Activated T-helper 17 cell treated with anti-CD3 and anti-CD28 coated beads, Interleukin-2, amount 50 U/mL, for 72 hours (primary cell): Measurements from ENCODE around the gene PPM1L. TPM values are rescaled to one million over a fixed set of nuclear protein-coding genes. Genes with fewer than 3 reads are reported as not detected.
"Not testable (repeated sequence)": the region's sequence is repeated elsewhere in the genome, so short reads cannot be mapped to it uniquely, and the experiment has no call there.

Experiments
- ATAC-seq: fragments of 150-1000 bp; cut with Tn5 transposase; replicated peaks from 2 replicates; pipeline ENCODE4 v1.10.0; 2021; ENCODE audit warnings: mild to moderate bottlenecking, moderate library complexity
- H3K27ac Mint-ChIP-seq: one replicate; pipeline ENCODE4 v1.8.0; 2022; ENCODE audit warnings: mixed read lengths
- H3K27me3 Mint-ChIP-seq: one replicate; pipeline ENCODE4 v1.8.0; 2022; ENCODE audit warnings: mixed read lengths
- H3K36me3 Mint-ChIP-seq: one replicate; pipeline ENCODE4 v1.8.0; 2022; ENCODE audit warnings: low read depth, mild to moderate bottlenecking, mixed read lengths
- H3K4me1 Mint-ChIP-seq: one replicate; pipeline ENCODE4 v1.8.0; 2022; ENCODE audit warnings: mixed read lengths
- H3K4me3 Mint-ChIP-seq: one replicate; pipeline ENCODE4 v1.8.0; 2022; ENCODE audit warnings: mild to moderate bottlenecking, mixed read lengths
- H3K9me3 Mint-ChIP-seq: one replicate; pipeline ENCODE4 v1.8.0; 2022; ENCODE audit warnings: mixed read lengths
- total RNA-seq, 2 donors: library from RNA; stranded (reverse); gene quantifications; one replicate each; pipeline ENCODE4 v1.2.3, GENCODE V29; 2022

PPM1L gene
- total RNA-seq, 2 donors from 2014 or later: 2.1 to 3.1 TPM

DNA sequence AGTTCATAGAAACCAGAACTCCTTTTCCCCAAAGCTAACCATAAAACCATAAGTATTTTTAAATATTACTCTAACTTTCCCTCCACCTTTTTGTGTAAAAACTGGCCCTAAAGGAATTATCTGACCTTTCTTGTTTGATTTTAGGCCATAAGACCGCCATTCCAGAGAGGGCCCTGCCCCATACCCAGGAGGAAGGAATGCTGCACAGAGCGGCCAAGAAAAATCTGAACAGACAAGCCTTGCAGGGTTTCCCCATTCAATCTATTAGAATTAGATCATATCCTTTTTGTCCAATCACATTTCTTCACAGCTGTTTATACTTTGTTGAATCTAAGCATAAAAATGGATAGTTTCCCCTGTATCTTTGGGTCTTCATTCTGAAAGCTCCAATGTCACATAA lies 252.1 kb downstream of the PPM1L start:
- Mint-ChIP-seq H3K27ac (no peak overlapping the region), H3K4me3 (no peak overlapping the region), H3K4me1 (no peaks in the 10 kb centered on the region), H3K36me3 (no peaks in the 10 kb centered on the region), H3K27me3 (no peaks in the 10 kb centered on the region), H3K9me3 (peaks cover 7% of the 10 kb centered on the region)
- ATAC-seq: no peak

DNA sequence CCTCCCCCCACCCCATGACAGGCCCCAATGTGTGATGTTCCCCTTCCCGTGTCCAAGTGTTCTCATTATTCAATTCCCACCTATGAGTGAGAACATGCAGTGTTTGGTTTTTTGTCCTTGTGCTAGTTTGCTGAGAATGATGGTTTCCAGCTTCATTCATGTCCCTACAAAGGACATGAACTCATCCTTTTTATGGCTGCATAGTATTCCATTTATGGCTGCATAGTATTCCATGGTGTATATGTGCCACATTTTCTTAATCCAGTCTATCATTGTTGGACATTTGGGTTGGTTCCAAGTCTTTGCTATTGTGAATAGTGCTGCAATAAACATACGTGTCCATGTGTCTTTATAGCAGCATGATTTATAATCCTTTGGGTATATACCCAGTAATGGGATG lies 254.1 kb downstream of the PPM1L start:
- not testable (repeated sequence) for H3K27me3 Mint-ChIP-seq, H3K4me3 Mint-ChIP-seq, H3K27ac Mint-ChIP-seq, H3K36me3 Mint-ChIP-seq, H3K4me1 Mint-ChIP-seq, ATAC-seq
- H3K9me3 Mint-ChIP-seq: peaks cover 10% of the 10 kb centered on the region

DNA sequence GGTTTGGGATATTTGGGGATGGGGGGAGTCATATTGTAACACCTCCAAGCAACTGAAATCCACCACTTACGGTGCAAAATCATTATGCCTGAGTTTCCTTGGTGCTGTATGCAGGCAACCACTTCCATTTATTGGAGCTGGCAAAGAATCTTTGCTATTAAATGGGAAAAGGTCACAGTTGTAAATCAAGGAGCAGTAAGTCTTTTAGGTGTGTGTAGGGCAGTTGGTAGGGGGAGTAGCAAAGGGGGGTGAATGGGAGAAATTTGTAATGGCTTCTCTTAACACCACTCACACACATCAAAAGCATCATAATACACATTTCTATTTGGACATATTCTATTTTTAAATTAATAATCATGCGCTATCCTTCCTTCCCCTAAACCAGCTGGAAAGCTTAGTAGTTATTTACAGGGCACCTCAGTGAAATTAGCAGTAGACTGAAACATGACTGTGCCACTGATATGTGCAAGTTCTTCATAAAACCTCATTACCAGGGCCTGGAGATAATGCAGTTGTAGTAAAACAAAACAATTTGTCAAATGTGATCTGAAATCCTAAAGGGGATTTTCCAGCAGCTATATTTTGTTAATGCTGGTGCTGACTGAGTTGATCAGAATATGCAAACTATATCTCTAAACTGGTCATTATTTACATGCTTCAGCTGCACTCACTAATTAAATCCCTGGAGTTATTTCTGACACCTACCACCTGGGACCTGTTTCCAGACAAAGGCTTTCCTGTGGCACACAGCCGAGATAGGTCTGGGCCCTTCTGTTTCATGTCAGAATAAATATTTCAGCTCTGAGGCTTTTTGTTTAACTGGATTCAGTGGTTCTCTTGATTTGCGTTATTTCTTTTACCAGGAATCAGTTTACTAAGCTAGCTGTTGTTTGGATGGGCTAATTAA lies 259.1 kb downstream of the PPM1L start:
- H3K27ac Mint-ChIP-seq: no peak overlapping the region
- H3K4me3 Mint-ChIP-seq: no peak overlapping the region

DNA sequence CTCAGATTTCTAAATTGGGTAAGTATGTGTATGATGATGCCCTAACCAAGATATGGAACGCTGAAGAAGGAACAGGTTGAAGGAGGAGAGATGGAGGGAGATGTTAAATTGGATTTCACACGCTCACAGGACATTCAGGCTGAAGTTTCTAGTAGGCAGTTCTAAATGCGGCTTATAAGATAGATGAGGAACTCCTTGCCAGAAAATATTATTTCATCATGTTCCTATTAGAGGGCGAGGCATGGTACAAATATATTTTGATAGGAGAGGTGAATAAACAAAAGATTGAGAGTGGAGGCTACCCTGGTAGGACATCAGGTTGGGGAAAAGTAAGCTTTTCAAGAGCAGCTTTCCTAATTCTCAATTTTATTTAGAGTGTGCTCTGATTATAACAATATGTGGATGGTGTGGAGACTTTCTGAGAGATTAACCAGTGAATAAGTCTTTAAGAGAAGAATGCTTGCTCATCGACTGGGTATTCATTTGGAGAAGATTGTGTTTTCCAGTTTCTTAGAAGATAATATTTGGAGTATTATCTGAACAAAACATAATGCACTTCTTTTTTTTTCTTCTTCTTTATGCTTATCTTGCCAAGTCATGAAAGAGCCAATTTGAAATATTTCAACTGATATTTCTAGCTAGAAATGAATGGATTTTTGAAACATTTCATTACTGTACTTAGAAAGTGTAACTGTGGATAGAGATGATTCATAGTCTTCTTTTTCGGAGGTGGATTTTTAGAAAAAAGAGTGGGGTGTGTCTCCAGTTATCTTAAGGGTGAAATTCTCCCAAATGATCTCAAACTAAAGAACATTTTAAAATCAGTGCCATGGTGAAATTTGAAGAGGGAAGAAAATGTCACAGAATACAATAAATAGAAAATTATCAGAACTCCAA lies 260.6 kb downstream of the PPM1L start:
- Mint-ChIP-seq H3K27me3 (no peaks in the 10 kb centered on the region), H3K9me3 (peaks cover 13% of the 10 kb centered on the region), H3K4me1 (no peaks in the 10 kb centered on the region), H3K36me3 (no peaks in the 10 kb centered on the region), H3K27ac (no peak overlapping the region), H3K4me3 (no peak overlapping the region)
- no peak for ATAC-seq

More for the DNA sequence above, 259.1 kb downstream of the PPM1L start:
- no peaks in the 10 kb centered on the region for H3K27me3 Mint-ChIP-seq
- H3K4me1 Mint-ChIP-seq: no peaks in the 10 kb centered on the region
- no peaks in the 10 kb centered on the region for H3K36me3 Mint-ChIP-seq
- ATAC-seq: no peak
- peaks cover 13% of the 10 kb centered on the region for H3K9me3 Mint-ChIP-seq

DNA sequence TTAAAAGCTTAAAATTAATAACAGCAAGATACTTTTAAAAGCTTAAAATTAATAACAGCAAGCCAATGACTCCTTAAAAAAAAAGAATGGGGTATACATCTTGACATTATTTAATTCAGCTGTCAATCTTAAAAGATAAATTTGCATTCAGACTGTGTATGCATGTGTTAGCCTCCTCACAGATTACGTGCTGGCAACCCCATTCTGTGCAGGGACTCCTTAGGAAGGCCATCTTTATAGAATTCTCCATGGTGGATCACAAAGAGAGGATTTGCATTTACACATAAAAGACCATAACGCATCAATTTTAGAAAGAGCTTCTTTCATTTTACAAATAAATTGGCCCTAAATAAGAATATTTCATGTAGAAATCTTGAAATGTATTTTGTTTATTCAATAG lies 261.9 kb downstream of the PPM1L start:
- no peak for ATAC-seq
- Mint-ChIP-seq H3K4me1 (no peaks in the 10 kb centered on the region), H3K27ac (no peak overlapping the region), H3K9me3 (peaks cover 9% of the 10 kb centered on the region), H3K27me3 (no peaks in the 10 kb centered on the region), H3K4me3 (no peak overlapping the region), H3K36me3 (no peaks in the 10 kb centered on the region)

DNA sequence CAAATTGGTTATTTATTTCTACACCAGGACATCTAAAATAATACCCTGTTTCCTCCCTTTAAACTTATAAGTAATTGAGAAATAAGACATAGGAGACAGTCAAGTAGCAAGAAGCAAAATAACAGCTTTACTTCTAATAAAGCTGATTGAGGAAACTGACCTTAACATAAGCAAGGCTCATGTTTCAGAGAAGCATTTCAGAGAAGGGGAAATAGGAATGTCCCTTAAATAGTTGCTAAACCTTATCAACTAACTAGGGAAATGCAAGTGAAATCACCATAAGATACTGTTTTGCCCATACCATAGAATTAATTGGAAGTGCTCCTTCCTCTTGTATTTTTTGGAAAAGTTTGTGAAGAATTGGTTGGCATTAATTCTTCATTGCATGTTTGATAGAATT lies 264.2 kb downstream of the PPM1L start:
- no peak for ATAC-seq
- Mint-ChIP-seq H3K36me3 (no peaks in the 10 kb centered on the region), H3K27me3 (no peaks in the 10 kb centered on the region), H3K4me1 (no peaks in the 10 kb centered on the region), H3K4me3 (no peak overlapping the region), H3K9me3 (peaks cover 6% of the 10 kb centered on the region), H3K27ac (no peak overlapping the region)

DNA sequence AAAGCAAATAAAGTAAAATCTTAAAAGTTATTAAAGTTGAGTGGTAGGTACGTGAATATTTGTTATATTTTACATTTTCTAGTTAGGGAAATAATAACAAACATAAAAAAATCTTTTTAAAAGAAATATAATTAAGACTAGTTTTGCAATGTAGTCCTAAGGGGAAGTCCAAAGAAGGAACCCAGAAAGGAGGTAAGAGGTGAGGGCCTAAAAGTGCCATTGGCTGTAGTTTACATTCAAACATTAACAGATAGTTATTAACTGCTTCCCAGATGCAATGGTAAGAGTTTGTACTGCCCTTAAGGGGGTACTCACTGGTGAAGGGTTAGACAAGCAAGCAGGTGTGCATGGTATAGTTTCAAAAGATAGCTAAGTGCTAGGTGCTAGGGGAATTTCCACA lies 269.9 kb downstream of the PPM1L start:
- Mint-ChIP-seq H3K9me3 (no peaks in the 10 kb centered on the region), H3K4me3 (no peak overlapping the region), H3K27ac (no peak overlapping the region), H3K36me3 (no peaks in the 10 kb centered on the region), H3K4me1 (no peaks in the 10 kb centered on the region), H3K27me3 (no peaks in the 10 kb centered on the region)
- ATAC-seq: no peak

DNA sequence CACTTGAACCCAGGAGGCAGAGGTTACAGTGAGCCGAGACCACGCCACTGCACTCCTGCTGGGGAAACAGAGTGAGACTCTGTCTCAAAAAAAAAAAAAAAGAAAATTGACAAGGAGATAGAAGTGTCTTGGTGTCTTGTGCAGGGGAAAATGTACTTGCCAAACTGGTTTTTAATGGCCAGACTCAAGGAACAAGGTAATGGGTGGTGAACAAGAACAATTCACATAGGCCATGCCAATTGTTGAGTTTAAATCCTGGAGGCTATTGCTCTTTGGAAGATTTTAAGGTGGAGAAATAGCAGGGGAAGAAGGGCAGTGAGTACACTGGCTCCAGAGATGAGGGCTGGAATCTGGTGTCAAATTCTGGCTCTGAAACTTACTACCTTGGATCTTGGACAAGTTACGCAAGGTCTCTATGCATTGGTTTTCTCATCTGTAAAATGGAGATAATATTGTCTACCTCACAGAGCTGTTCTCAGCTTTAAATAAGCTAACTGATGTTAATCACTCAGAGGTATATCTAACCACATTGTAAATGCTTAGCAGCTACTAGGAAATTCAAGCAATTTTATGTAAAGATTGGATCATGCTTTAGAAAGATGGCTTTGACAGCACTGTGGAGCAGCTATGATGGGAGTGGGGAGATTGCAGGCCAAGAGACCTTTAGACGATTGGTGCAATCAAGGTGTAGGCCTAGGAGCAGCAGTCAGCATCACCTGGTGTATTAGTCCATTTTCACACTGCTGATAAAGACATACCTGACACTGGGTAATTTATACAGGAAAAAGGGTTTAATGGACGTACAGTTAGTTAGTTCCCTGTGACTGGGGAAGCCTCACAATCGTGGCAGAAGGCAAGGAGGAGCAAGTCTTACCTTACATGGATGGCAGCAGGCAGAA lies 270.8 kb downstream of the PPM1L start:
- no peak for ATAC-seq
- Mint-ChIP-seq H3K36me3 (no peaks in the 10 kb centered on the region), H3K27ac (no peak overlapping the region), H3K4me1 (no peaks in the 10 kb centered on the region), H3K9me3 (no peaks in the 10 kb centered on the region), H3K4me3 (no peak overlapping the region), H3K27me3 (no peaks in the 10 kb centered on the region)

DNA sequence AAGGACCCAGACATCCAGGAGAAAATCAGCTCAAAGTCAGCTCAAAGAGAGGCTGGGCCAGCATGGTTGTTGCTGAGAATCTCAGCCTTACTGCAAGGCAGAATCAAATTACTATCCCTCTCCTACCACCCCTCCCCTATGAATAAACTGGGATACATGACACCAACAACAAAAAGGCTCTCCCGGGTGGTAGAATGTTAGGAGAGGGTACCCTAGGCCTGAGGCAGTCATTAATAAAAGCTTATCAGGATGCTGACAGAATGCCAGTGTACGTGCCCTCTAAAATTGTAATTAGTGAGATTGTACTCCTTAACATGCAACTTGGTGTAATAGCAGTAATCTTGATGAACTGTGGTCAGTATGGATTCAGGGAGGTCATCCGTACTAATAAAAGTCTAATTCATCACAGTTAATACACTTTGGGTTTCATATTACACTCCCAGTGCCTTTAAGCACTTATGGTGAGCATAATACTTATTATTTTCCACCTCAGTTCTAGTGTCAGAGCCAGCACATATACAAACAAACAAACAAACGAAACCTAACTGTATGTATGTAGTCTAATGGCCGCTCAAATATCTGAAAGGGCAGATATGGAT lies 272.6 kb downstream of the PPM1L start:
- Mint-ChIP-seq H3K27ac (no peak overlapping the region), H3K27me3 (no peaks in the 10 kb centered on the region), H3K36me3 (no peaks in the 10 kb centered on the region), H3K4me1 (no peaks in the 10 kb centered on the region), H3K4me3 (no peak overlapping the region), H3K9me3 (peaks cover 4% of the 10 kb centered on the region)
- ATAC-seq: no peak

DNA sequence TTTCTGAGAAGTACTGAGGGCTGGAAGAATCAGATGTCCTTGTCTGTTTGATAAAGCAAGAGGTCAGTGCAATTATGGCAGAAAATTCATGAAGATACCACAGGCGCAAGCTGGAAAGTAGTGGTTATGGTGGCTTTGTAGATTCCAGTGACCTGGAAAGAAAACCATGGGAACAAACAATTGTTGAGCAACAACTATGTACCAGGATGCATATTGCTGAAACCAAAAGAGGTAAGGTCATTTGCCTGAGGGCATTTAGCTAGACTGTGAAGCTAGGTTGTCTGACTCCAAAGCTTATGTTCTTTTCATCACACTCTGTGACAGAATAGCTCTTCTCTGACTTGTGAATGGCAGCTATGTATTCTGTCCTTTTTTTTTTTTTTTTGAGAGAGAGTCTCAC lies 275.1 kb downstream of the PPM1L start:
- no peaks in the 10 kb centered on the region for H3K4me1 Mint-ChIP-seq
- H3K27ac Mint-ChIP-seq: no peak overlapping the region
- no peak for ATAC-seq
- peaks cover 4% of the 10 kb centered on the region for H3K9me3 Mint-ChIP-seq
- no peaks in the 10 kb centered on the region for H3K27me3 Mint-ChIP-seq
- no peaks in the 10 kb centered on the region for H3K36me3 Mint-ChIP-seq
- no peak overlapping the region for H3K4me3 Mint-ChIP-seq

DNA sequence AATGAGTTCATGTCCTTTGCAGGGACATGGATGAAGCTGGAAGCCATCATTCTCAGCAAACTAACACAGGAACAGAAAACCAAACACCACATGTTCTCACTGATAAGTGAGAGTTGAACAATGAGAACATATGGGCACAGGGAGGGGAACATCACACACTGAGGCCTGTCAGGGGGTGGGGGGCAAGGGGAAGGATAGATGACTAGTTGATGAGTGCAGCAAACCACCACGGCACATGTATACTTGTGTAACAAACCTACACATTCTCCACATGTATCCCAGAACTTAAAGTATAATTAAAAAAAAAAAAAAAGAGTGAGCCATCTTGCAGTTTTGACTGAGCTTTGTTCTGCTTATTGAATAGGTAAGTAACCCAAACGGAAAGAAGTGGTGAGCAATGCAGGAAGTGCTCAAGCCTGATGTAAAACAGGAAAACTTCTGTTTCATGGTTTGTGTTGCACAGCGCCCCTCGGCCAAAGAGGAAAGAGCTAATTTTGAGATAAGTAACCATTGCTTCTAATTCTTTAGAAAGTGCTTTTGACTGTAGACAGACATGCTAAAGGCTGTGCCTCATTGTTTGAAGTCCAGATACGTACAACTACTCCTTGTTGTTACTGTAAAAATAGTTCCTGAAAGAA lies 279.0 kb downstream of the PPM1L start:
- not testable (repeated sequence) for H3K36me3 Mint-ChIP-seq, H3K27me3 Mint-ChIP-seq, H3K27ac Mint-ChIP-seq, H3K4me3 Mint-ChIP-seq, H3K9me3 Mint-ChIP-seq, H3K4me1 Mint-ChIP-seq
- peak; percentile 79 for ATAC-seq

DNA sequence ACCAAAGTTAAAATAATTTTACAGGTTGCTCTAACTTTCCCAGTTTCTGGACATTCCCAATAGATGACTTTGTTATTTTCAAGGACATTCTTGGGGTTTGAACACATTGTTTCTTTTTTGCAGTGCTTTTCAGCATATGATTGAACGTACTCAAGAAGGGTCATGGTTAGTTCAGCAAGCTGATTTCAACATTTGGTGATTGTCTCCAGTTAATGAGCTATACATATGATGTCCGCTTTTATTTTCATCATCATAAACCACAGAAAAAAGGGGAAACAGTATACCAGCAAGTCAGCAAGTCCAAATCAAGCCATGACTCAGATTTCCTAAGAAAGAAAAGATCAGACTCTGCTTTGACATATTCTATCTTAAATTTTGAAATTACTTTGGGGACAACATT lies 279.7 kb downstream of the PPM1L start:
- H3K27me3 Mint-ChIP-seq: no peaks in the 10 kb centered on the region
- no peaks in the 10 kb centered on the region for H3K36me3 Mint-ChIP-seq
- H3K4me3 Mint-ChIP-seq: no peak overlapping the region
- ATAC-seq: no peak
- no peaks in the 10 kb centered on the region for H3K4me1 Mint-ChIP-seq
- H3K27ac Mint-ChIP-seq: no peak overlapping the region
- H3K9me3 Mint-ChIP-seq: peaks cover 8% of the 10 kb centered on the region

DNA sequence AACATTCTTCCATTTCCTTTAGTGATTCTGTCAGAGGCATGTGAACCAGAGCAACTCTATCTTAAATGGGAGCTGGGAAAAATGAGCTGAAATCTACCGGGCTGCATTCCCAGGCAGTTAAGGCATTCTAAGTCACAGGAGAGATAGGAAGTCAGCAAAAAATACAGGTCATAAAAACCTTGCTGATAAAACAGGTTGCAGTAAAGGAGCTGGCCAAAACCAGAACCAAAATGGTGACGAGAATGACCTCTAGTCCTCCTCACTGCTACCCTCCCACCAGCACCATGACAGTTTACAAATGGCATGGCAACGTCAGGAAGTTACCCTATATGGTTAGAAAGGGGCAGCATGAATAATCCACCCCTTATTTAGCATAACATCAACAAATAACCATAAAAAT lies 282.7 kb downstream of the PPM1L start:
- H3K4me3 Mint-ChIP-seq: no peak overlapping the region
- no peaks in the 10 kb centered on the region for H3K36me3 Mint-ChIP-seq
- H3K4me1 Mint-ChIP-seq: no peaks in the 10 kb centered on the region
- H3K27ac Mint-ChIP-seq: no peak overlapping the region
- no peak for ATAC-seq
- H3K9me3 Mint-ChIP-seq: peaks cover 4% of the 10 kb centered on the region
- no peaks in the 10 kb centered on the region for H3K27me3 Mint-ChIP-seq
